ENCODE data around the gene SVIL. TPM values are rescaled to one million over a fixed set of nuclear protein-coding genes. Genes with fewer than 3 reads are reported as not detected.

The SVIL gene
- polyA plus RNA-seq, 4 donors: 6.7 to 26.4 (median 9.8) TPM

GRCh38 chr10:29623797-29624196, 11.0 kb downstream of the SVIL start:
- FAIRE-seq: no peak
- WGBS, 3 donors: 95 to 99% (median 97%) methylated on average over 4 of the region's 4 CpGs
- DNase-seq: no peak
- H3K36me3 ChIP-seq (ENCODE audit: control insufficient read depth in 3 of 3, insufficient read depth in 2 of 3, low read depth in 1 of 3, low read length in 3 of 3): no peaks in the 10 kb centered on the region
- H3K9me3 ChIP-seq (ENCODE audit: control insufficient read depth in 2 of 2, insufficient read depth in 1 of 2, low read depth in 1 of 2, low read length in 1 of 2): no peaks in the 10 kb centered on the region
- no peak overlapping the region for H3K27ac ChIP-seq (ENCODE audit: low read depth in 1 of 3, low read length in 2 of 3)
- no peaks in the 10 kb centered on the region for H3K27me3 ChIP-seq (ENCODE audit: control insufficient read depth in 3 of 3, insufficient read depth in 3 of 3, low read length in 3 of 3)
- H3K4me1 ChIP-seq (ENCODE audit: control insufficient read depth in 3 of 3, insufficient read depth in 2 of 3, low read depth in 1 of 3, low read length in 2 of 3): peaks cover 0 to 4% (median 0%) of the 10 kb centered on the region in 3 donors
- no peak overlapping the region for H3K4me3 ChIP-seq (ENCODE audit: low read depth in 1 of 3, low read length in 3 of 3)

GRCh38 chr10:29622382-29622922, 12.3 kb downstream of the SVIL start:
- no peaks in the 10 kb centered on the region for H3K36me3 ChIP-seq (ENCODE audit: control insufficient read depth in 3 of 3, insufficient read depth in 2 of 3, low read depth in 1 of 3, low read length in 3 of 3)
- FAIRE-seq: no peak
- no peak for DNase-seq
- H3K4me3 ChIP-seq (ENCODE audit: low read depth in 1 of 3, low read length in 3 of 3): no peak overlapping the region
- no peaks in the 10 kb centered on the region for H3K9me3 ChIP-seq (ENCODE audit: control insufficient read depth in 2 of 2, insufficient read depth in 1 of 2, low read depth in 1 of 2, low read length in 1 of 2)
- 82 to 87% (median 87%) methylated on average over 14 of the region's 14 CpGs for WGBS, 3 donors
- H3K27me3 ChIP-seq (ENCODE audit: control insufficient read depth in 3 of 3, insufficient read depth in 3 of 3, low read length in 3 of 3): no peaks in the 10 kb centered on the region
- no peak overlapping the region for H3K27ac ChIP-seq (ENCODE audit: low read depth in 1 of 3, low read length in 2 of 3)
- peaks cover 0 to 9% (median 3%) of the 10 kb centered on the region in 3 donors for H3K4me1 ChIP-seq (ENCODE audit: control insufficient read depth in 3 of 3, insufficient read depth in 2 of 3, low read depth in 1 of 3, low read length in 2 of 3)

GRCh38 chr10:29621161-29621560, 13.6 kb downstream of the SVIL start:
- Histone ChIP-seq H3K27me3 (ENCODE audit: control insufficient read depth in 3 of 3, insufficient read depth in 3 of 3, low read length in 3 of 3) (no peaks in the 10 kb centered on the region), H3K4me1 (ENCODE audit: control insufficient read depth in 3 of 3, insufficient read depth in 2 of 3, low read depth in 1 of 3, low read length in 2 of 3) (peaks cover 0 to 7% (median 3%) of the 10 kb centered on the region in 3 donors), H3K9me3 (ENCODE audit: control insufficient read depth in 2 of 2, insufficient read depth in 1 of 2, low read depth in 1 of 2, low read length in 1 of 2) (no peaks in the 10 kb centered on the region), H3K36me3 (ENCODE audit: control insufficient read depth in 3 of 3, insufficient read depth in 2 of 3, low read depth in 1 of 3, low read length in 3 of 3) (peaks cover 0 to 4% (median 0%) of the 10 kb centered on the region in 3 donors), H3K4me3 (ENCODE audit: low read depth in 1 of 3, low read length in 3 of 3) (no peak overlapping the region), H3K27ac (ENCODE audit: low read depth in 1 of 3, low read length in 2 of 3) (no peak overlapping the region)
- DNase-seq (no peak), FAIRE-seq (no peak)
- 81 to 92% (median 81%) methylated on average over 7 of the region's 7 CpGs for WGBS, 3 donors

GRCh38 chr10:29620112-29620690, 14.6 kb downstream of the SVIL start:
- H3K9me3 ChIP-seq (ENCODE audit: control insufficient read depth in 2 of 2, insufficient read depth in 1 of 2, low read depth in 1 of 2, low read length in 1 of 2): no peaks in the 10 kb centered on the region
- DNase-seq: no peak
- H3K4me3 ChIP-seq (ENCODE audit: low read depth in 1 of 3, low read length in 3 of 3): no peak overlapping the region
- no peak for FAIRE-seq
- no peak overlapping the region for H3K27ac ChIP-seq (ENCODE audit: low read depth in 1 of 3, low read length in 2 of 3)
- H3K4me1 ChIP-seq (ENCODE audit: control insufficient read depth in 3 of 3, insufficient read depth in 2 of 3, low read depth in 1 of 3, low read length in 2 of 3): peaks cover 0 to 7% (median 3%) of the 10 kb centered on the region in 3 donors
- 88 to 96% (median 89%) methylated on average over 5 of the region's 5 CpGs for WGBS, 3 donors
- H3K27me3 ChIP-seq (ENCODE audit: control insufficient read depth in 3 of 3, insufficient read depth in 3 of 3, low read length in 3 of 3): no peaks in the 10 kb centered on the region
- peaks cover 0 to 4% (median 0%) of the 10 kb centered on the region in 3 donors for H3K36me3 ChIP-seq (ENCODE audit: control insufficient read depth in 3 of 3, insufficient read depth in 2 of 3, low read depth in 1 of 3, low read length in 3 of 3)

- 60 to 80% (median 77%) methylated on average over 5 of the region's 5 CpGs for WGBS, 3 donors
- FAIRE-seq (no peak), DNase-seq (peak in 1 of 2 donors; percentile 25)
- H3K4me1 ChIP-seq (ENCODE audit: control insufficient read depth in 3 of 3, insufficient read depth in 2 of 3, low read depth in 1 of 3, low read length in 2 of 3): peaks cover 0 to 7% (median 3%) of the 10 kb centered on the region in 3 donors
- H3K27ac ChIP-seq (ENCODE audit: low read depth in 1 of 3, low read length in 2 of 3): no peak overlapping the region
- no peaks in the 10 kb centered on the region for H3K9me3 ChIP-seq (ENCODE audit: control insufficient read depth in 2 of 2, insufficient read depth in 1 of 2, low read depth in 1 of 2, low read length in 1 of 2)
- no peak overlapping the region for H3K4me3 ChIP-seq (ENCODE audit: low read depth in 1 of 3, low read length in 3 of 3)
- no peaks in the 10 kb centered on the region for H3K27me3 ChIP-seq (ENCODE audit: control insufficient read depth in 3 of 3, insufficient read depth in 3 of 3, low read length in 3 of 3)
- peaks cover 0 to 4% (median 0%) of the 10 kb centered on the region in 3 donors for H3K36me3 ChIP-seq (ENCODE audit: control insufficient read depth in 3 of 3, insufficient read depth in 2 of 3, low read depth in 1 of 3, low read length in 3 of 3)
Observed at GRCh38 chr10:29619241-29619669, 15.5 kb downstream of the SVIL start.

- WGBS, 3 donors: 75 to 89% (median 89%) methylated on average over 14 of the region's 14 CpGs
- no peak overlapping the region for H3K4me3 ChIP-seq (ENCODE audit: low read depth in 1 of 3, low read length in 3 of 3)
- DNase-seq (peak in 1 of 2 donors; percentile 44), FAIRE-seq (no peak)
- no peaks in the 10 kb centered on the region for H3K27me3 ChIP-seq (ENCODE audit: control insufficient read depth in 3 of 3, insufficient read depth in 3 of 3, low read length in 3 of 3)
- peaks cover 0 to 7% (median 3%) of the 10 kb centered on the region in 3 donors for H3K4me1 ChIP-seq (ENCODE audit: control insufficient read depth in 3 of 3, insufficient read depth in 2 of 3, low read depth in 1 of 3, low read length in 2 of 3)
- H3K36me3 ChIP-seq (ENCODE audit: control insufficient read depth in 3 of 3, insufficient read depth in 2 of 3, low read depth in 1 of 3, low read length in 3 of 3): peaks cover 0 to 4% (median 0%) of the 10 kb centered on the region in 3 donors
- H3K9me3 ChIP-seq (ENCODE audit: control insufficient read depth in 2 of 2, insufficient read depth in 1 of 2, low read depth in 1 of 2, low read length in 1 of 2): no peaks in the 10 kb centered on the region
- peak overlapping the region in 2 of 3 donors; percentile 13 to 64 for H3K27ac ChIP-seq (ENCODE audit: low read depth in 1 of 3, low read length in 2 of 3)
Observed at GRCh38 chr10:29618341-29619171, 16.2 kb downstream of the SVIL start.

- H3K4me1 ChIP-seq (ENCODE audit: control insufficient read depth in 3 of 3, insufficient read depth in 2 of 3, low read depth in 1 of 3, low read length in 2 of 3): peaks cover 0 to 7% (median 3%) of the 10 kb centered on the region in 3 donors
- H3K27ac ChIP-seq (ENCODE audit: low read depth in 1 of 3, low read length in 2 of 3): peak overlapping the region in 1 of 3 donors; percentile 13
- H3K9me3 ChIP-seq (ENCODE audit: control insufficient read depth in 2 of 2, insufficient read depth in 1 of 2, low read depth in 1 of 2, low read length in 1 of 2): no peaks in the 10 kb centered on the region
- H3K36me3 ChIP-seq (ENCODE audit: control insufficient read depth in 3 of 3, insufficient read depth in 2 of 3, low read depth in 1 of 3, low read length in 3 of 3): peaks cover 0 to 4% (median 0%) of the 10 kb centered on the region in 3 donors
- H3K4me3 ChIP-seq (ENCODE audit: low read depth in 1 of 3, low read length in 3 of 3): no peak overlapping the region
- no peaks in the 10 kb centered on the region for H3K27me3 ChIP-seq (ENCODE audit: control insufficient read depth in 3 of 3, insufficient read depth in 3 of 3, low read length in 3 of 3)
- WGBS, 3 donors: 72 to 81% (median 79%) methylated on average over 8 of the region's 8 CpGs
- peak in 1 of 2 donors; percentile 12 for DNase-seq
- FAIRE-seq: no peak
Observed at GRCh38 chr10:29617880-29618340, 16.9 kb downstream of the SVIL start.

- FAIRE-seq (no peak), DNase-seq (no peak)
- WGBS, 3 donors: 85 to 91% (median 86%) methylated on average over 6 of the region's 6 CpGs
- Histone ChIP-seq H3K4me3 (ENCODE audit: low read depth in 1 of 3, low read length in 3 of 3) (no peak overlapping the region), H3K36me3 (ENCODE audit: control insufficient read depth in 3 of 3, insufficient read depth in 2 of 3, low read depth in 1 of 3, low read length in 3 of 3) (peaks cover 0 to 6% (median 0%) of the 10 kb centered on the region in 3 donors), H3K27me3 (ENCODE audit: control insufficient read depth in 3 of 3, insufficient read depth in 3 of 3, low read length in 3 of 3) (no peaks in the 10 kb centered on the region), H3K9me3 (ENCODE audit: control insufficient read depth in 2 of 2, insufficient read depth in 1 of 2, low read depth in 1 of 2, low read length in 1 of 2) (no peaks in the 10 kb centered on the region), H3K27ac (ENCODE audit: low read depth in 1 of 3, low read length in 2 of 3) (no peak overlapping the region), H3K4me1 (ENCODE audit: control insufficient read depth in 3 of 3, insufficient read depth in 2 of 3, low read depth in 1 of 3, low read length in 2 of 3) (peaks cover 0 to 7% (median 3%) of the 10 kb centered on the region in 3 donors)
Observed at GRCh38 chr10:29616542-29616941, 18.2 kb downstream of the SVIL start.

Measured in small intestine (tissue), 7 donors.